HCT116 (cell line): Measurements from ENCODE around the gene TANGO6.

Experiments used
- CTCF ChIP-seq, 3 experiments: fragments of 200-600 bp in 1 of 3; sonication (generic) in 1 of 3; IDR thresholded peaks in 2 of 3; conservative IDR thresholded peaks in 1 of 3; 2 replicates each; pipeline ENCODE4 v1.5.1; 2012 to 2017; ENCODE audit warnings: low read depth in 2 of 3, low read length in 2 of 3, antibody characterized with exemption in 1 of 3, borderline replicate concordance in 1 of 3, control low read depth in 1 of 3, mild to moderate bottlenecking in 1 of 3, mixed read lengths in 1 of 3, mixed run types in 1 of 3, moderate library complexity in 1 of 3; ENCODE audit not compliant: insufficient read depth in 1 of 3
- EZH2 ChIP-seq: fragments of 200-600 bp; sonication (generic); IDR thresholded peaks from 2 replicates; pipeline ENCODE4 v1.6.1; 2017; ENCODE audit warnings: antibody characterized with exemption, mixed run types
- EZH2phosphoT487 ChIP-seq: fragments of 200-600 bp; IDR thresholded peaks from 2 replicates; pipeline ENCODE4 v1.6.1; 2018; ENCODE audit warnings: antibody characterized with exemption, borderline replicate concordance
- JUND ChIP-seq: IDR thresholded peaks from 2 replicates; pipeline ENCODE4 v1.6.1; 2012
- POLR2A ChIP-seq: IDR thresholded peaks from 2 replicates; pipeline ENCODE4 v1.7.0; 2011; ENCODE audit warnings: borderline replicate concordance; ENCODE audit not compliant: insufficient read depth, insufficient read length; ENCODE audit errors: extremely low read depth
- REST ChIP-seq: IDR thresholded peaks from 2 replicates; pipeline ENCODE4 v1.6.1; 2012; ENCODE audit warnings: low read depth
- SIN3A ChIP-seq: IDR thresholded peaks from 2 replicates; pipeline ENCODE4 v1.6.1; 2012; ENCODE audit warnings: low read depth

DNA sequence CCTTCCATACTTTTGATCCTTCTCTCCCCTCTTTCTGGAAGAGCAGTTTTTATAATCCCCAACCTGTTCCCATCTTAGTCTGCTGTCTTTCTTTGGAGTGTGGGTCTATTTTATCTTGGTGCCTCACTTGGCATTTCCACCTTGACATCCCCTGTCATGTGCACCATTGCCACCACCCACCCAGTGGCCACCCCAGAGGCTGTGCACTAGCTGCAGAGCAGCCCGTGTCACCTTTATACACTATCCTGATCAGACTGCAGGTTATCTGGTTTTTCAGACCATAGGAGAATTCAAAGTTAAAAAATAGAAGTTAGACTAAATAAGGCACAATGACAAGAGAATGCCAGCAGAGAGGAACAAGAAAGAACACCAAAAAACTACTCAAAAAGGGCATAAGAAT, 43.8 kb downstream of the TANGO6 start:
- no peak for TF ChIP-seq CTCF (IDR thresholded peaks at IDR 0.05 in 2 of 3, conservative IDR thresholded peaks at IDR 0.05 in 1 of 3; ENCODE audit: borderline replicate concordance in 1 of 3, insufficient read depth in 1 of 3, low read depth in 2 of 3, low read length in 2 of 3)
- TF ChIP-seq JUND, result no peak
- no peak for TF ChIP-seq SIN3A
- TF ChIP-seq EZH2, result no peak
- TF ChIP-seq POLR2A, result no peak
- no peak for TF ChIP-seq EZH2phosphoT487
- TF ChIP-seq REST, result no peak
